ENCODE results near the gene KCNAB3.

DNA sequence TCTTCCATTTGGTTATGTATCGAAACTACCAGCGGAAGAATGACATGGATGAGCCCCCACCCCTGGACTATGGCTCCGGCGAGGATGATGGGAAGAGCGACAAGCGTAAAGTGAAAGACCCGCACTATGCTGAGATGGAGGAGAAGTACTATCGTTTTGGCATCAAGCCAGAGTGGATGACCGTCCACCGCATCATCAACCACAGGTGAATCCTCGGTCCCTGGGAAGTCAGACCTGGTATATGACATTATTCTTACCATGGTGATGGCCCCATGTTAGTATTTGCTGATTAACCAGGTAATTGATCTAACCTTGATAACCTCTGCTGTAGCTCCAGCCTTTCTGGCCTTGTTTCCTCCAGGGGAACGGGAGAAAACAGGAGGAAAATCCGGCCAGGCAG, 32.6 kb downstream of the KCNAB3 start:
- TF ChIP-seq LEF1 (IDR thresholded peaks at IDR 0.05; ENCODE audit: borderline replicate concordance) (no peak), ELF4 (IDR thresholded peaks at IDR 0.05) (no peak), L3MBTL2 (conservative IDR thresholded peaks at IDR 0.05) (no peak), BHLHE40 (IDR thresholded peaks at IDR 0.05; ENCODE audit: borderline replicate concordance) (no peak), TARDBP (IDR thresholded peaks at IDR 0.05) (no peak), FOXM1 (IDR thresholded peaks at IDR 0.05; ENCODE audit: borderline replicate concordance) (no peak), ARNT (IDR thresholded peaks at IDR 0.05) (no peak), ZNF384 (IDR thresholded peaks at IDR 0.05) (no peak), FOXA1 (IDR thresholded peaks at IDR 0.05) (no peak), SP1 (IDR thresholded peaks at IDR 0.05) (no peak), SUZ12 (IDR thresholded peaks at IDR 0.05) (no peak), HDGF (IDR thresholded peaks at IDR 0.05; ENCODE audit: borderline replicate concordance) (no peak), NFRKB (IDR thresholded peaks at IDR 0.05) (no peak)
- TF ChIP-seq, protein P1, sequence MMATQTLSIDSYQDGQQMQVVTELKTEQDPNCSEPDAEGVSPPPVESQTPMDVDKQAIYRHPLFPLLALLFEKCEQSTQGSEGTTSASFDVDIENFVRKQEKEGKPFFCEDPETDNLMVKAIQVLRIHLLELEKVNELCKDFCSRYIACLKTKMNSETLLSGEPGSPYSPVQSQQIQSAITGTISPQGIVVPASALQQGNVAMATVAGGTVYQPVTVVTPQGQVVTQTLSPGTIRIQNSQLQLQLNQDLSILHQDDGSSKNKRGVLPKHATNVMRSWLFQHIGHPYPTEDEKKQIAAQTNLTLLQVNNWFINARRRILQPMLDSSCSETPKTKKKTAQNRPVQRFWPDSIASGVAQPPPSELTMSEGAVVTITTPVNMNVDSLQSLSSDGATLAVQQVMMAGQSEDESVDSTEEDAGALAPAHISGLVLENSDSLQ (IDR thresholded peaks at IDR 0.05) = no peak

All from HEK293T (cell line).